H9 (cell line): ENCODE measurements around the gene MRPL48. TPM values are rescaled to one million over a fixed set of nuclear protein-coding genes. Genes with fewer than 3 reads are reported as not detected.

Source experiments
- DNase-seq: peaks from one replicate; pipeline ENCODE4 v3.0.0-alpha.2; 2017
- H2AFZ ChIP-seq: one replicate; pipeline ENCODE4 v1.6.1; 2013; ENCODE audit warnings: mild to moderate bottlenecking, low read length, control low read depth, moderate library complexity
- H2AK5ac ChIP-seq: 2 replicates; pipeline ENCODE4 v1.6.1; 2013; ENCODE audit warnings: low read length, control low read depth, mixed read lengths; ENCODE audit not compliant: insufficient read length
- H2BK120ac ChIP-seq: one replicate; pipeline ENCODE4 v1.6.1; 2013; ENCODE audit warnings: low read depth, mild to moderate bottlenecking, low read length, control low read depth, inconsistent platforms; ENCODE audit not compliant: poor library complexity, severe bottlenecking
- H2BK12ac ChIP-seq: 2 replicates; pipeline ENCODE4 v1.6.1; 2013; ENCODE audit warnings: low read length, control low read depth, mixed read lengths, low read depth; ENCODE audit not compliant: insufficient read length
- H2BK15ac ChIP-seq: 2 replicates; pipeline ENCODE4 v1.6.1; 2013; ENCODE audit warnings: low read depth, low read length, control low read depth
- H2BK20ac ChIP-seq: one replicate; pipeline ENCODE4 v1.6.1; 2013; ENCODE audit warnings: low read depth, mild to moderate bottlenecking, low read length, control low read depth, inconsistent platforms; ENCODE audit not compliant: poor library complexity, severe bottlenecking
- H2BK5ac ChIP-seq: 2 replicates; pipeline ENCODE4 v1.6.1; 2013; ENCODE audit warnings: low read length, control low read depth, mixed read lengths; ENCODE audit not compliant: insufficient read length
- H3K14ac ChIP-seq: 2 replicates; pipeline ENCODE4 v1.6.1; 2013; ENCODE audit warnings: low read length, control low read depth; ENCODE audit not compliant: insufficient read depth
- H3K18ac ChIP-seq: 2 replicates; pipeline ENCODE4 v1.6.1; 2013; ENCODE audit warnings: low read depth, mild to moderate bottlenecking, mixed read lengths, low read length, control low read depth; ENCODE audit not compliant: insufficient read length
- H3K23ac ChIP-seq: 2 replicates; pipeline ENCODE4 v1.6.1; 2013; ENCODE audit warnings: low read length, control low read depth, mixed read lengths, low read depth; ENCODE audit not compliant: insufficient read length
- H3K23me2 ChIP-seq: 2 replicates; pipeline ENCODE4 v1.6.1; 2013; ENCODE audit warnings: low read depth, mild to moderate bottlenecking, mixed read lengths, low read length, control low read depth; ENCODE audit not compliant: insufficient read length, poor library complexity, severe bottlenecking
- H3K27ac ChIP-seq: 2 replicates; pipeline ENCODE4 v1.5.1; 2013; ENCODE audit warnings: low read length, control low read depth, mixed read lengths, low read depth; ENCODE audit not compliant: insufficient read length
- H3K27me3 ChIP-seq: 2 replicates; pipeline ENCODE4 v1.6.1; 2013; ENCODE audit warnings: low read length, control low read depth, inconsistent platforms; ENCODE audit not compliant: insufficient read depth
- H3K4ac ChIP-seq: 2 replicates; pipeline ENCODE4 v1.6.1; 2013; ENCODE audit warnings: low read depth, mild to moderate bottlenecking, control low read depth, inconsistent platforms, low read length, moderate library complexity
- H3K4me1 ChIP-seq: 2 replicates; pipeline ENCODE4 v1.6.1; 2013; ENCODE audit warnings: low read length, control low read depth, inconsistent platforms; ENCODE audit not compliant: insufficient read depth
- H3K4me2 ChIP-seq: 2 replicates; pipeline ENCODE4 v1.6.1; 2013; ENCODE audit warnings: low read length, control low read depth, mixed read lengths; ENCODE audit not compliant: insufficient read length, insufficient read depth
- H3K56ac ChIP-seq: 2 replicates; pipeline ENCODE4 v1.6.1; 2013; ENCODE audit warnings: low read depth, mild to moderate bottlenecking, mixed read lengths, low read length, control low read depth; ENCODE audit not compliant: insufficient read length
- H3K79me1 ChIP-seq: 2 replicates; pipeline ENCODE4 v1.6.1; 2013; ENCODE audit warnings: low read depth, mild to moderate bottlenecking, moderate library complexity, low read length, control low read depth, inconsistent platforms; ENCODE audit not compliant: insufficient read depth, poor library complexity, severe bottlenecking
- H3K79me2 ChIP-seq: 2 replicates; pipeline ENCODE4 v1.6.1; 2013; ENCODE audit warnings: low read length, control low read depth, inconsistent platforms; ENCODE audit not compliant: insufficient read depth
- H3K9ac ChIP-seq: 2 replicates; pipeline ENCODE4 v1.6.1; 2013; ENCODE audit warnings: low read length, control low read depth, mixed read lengths; ENCODE audit not compliant: insufficient read length; ENCODE audit errors: extremely low read depth
- H3K9me3 ChIP-seq: one replicate; pipeline ENCODE4 v1.6.1; 2013; ENCODE audit warnings: low read depth, low read length, inconsistent platforms; ENCODE audit not compliant: control insufficient read depth
- H3T11ph ChIP-seq: one replicate; pipeline ENCODE4 v1.6.1; 2013; ENCODE audit warnings: mild to moderate bottlenecking, low read length, control low read depth, inconsistent platforms
- H4K20me1 ChIP-seq: one replicate; pipeline ENCODE4 v1.6.1; 2013; ENCODE audit not compliant: control insufficient read depth, insufficient read length, insufficient read depth
- H4K5ac ChIP-seq: 2 replicates; pipeline ENCODE4 v1.6.1; 2013; ENCODE audit warnings: low read depth, mild to moderate bottlenecking, mixed read lengths, low read length, control low read depth; ENCODE audit not compliant: insufficient read length
- H4K8ac ChIP-seq: replicated peaks from 2 replicates; pipeline ENCODE4 v1.6.1; 2013; ENCODE audit warnings: low read length, control low read depth, mixed read lengths, low read depth; ENCODE audit not compliant: insufficient read length
- H4K91ac ChIP-seq: 2 replicates; pipeline ENCODE4 v1.6.1; 2013; ENCODE audit warnings: low read depth, mild to moderate bottlenecking, moderate library complexity, mixed read lengths, low read length, control low read depth; ENCODE audit not compliant: insufficient read length
- H3K27ac Mint-ChIP-seq, 3 experiments: 2 replicates in 2 of 3; 3 replicates in 1 of 3; pipeline ENCODE4 v1.8.0; 2020 to 2021; ENCODE audit warnings: mixed read lengths in 3 of 3, mild to moderate bottlenecking in 1 of 3, moderate library complexity in 1 of 3
- H3K27me3 Mint-ChIP-seq: 2 replicates; pipeline ENCODE4 v1.8.0; 2021; ENCODE audit warnings: low read depth, mild to moderate bottlenecking, moderate library complexity, mixed read lengths
- H3K36me3 Mint-ChIP-seq, 3 experiments: 2 replicates in 2 of 3; 3 replicates in 1 of 3; pipeline ENCODE4 v1.8.0; 2020 to 2021; ENCODE audit warnings: low read depth in 3 of 3, mixed read lengths in 3 of 3; ENCODE audit not compliant: insufficient read depth in 1 of 3
- H3K4me1 Mint-ChIP-seq, 2 experiments: 2 replicates each; pipeline ENCODE4 v1.8.0; 2020; ENCODE audit warnings: mixed read lengths in 2 of 2
- H3K4me3 Mint-ChIP-seq, 2 experiments: 2 replicates in 1 of 2; 3 replicates in 1 of 2; pipeline ENCODE4 v1.8.0; 2020 to 2021; ENCODE audit warnings: mild to moderate bottlenecking in 2 of 2, mixed read lengths in 2 of 2, moderate library complexity in 1 of 2
- H3K9me3 Mint-ChIP-seq, 2 experiments: 2 replicates in 1 of 2; 3 replicates in 1 of 2; pipeline ENCODE4 v1.8.0; 2020; ENCODE audit warnings: mild to moderate bottlenecking in 2 of 2, mixed read lengths in 2 of 2, moderate library complexity in 1 of 2
- total RNA-seq: library from RNA; stranded (reverse); gene quantifications from 2 replicates; pipeline ENCODE4 v1.2.1, GENCODE V29; 2021
- TF ChIP-seq, protein P1 (sequence below): fragments of 200-600 bp; sonication (generic); conservative IDR thresholded peaks from 3 replicates; pipeline ENCODE4 v1.8.0; 2021; ENCODE audit warnings: antibody characterized with exemption, mild to moderate bottlenecking

The MRPL48 gene
- total RNA-seq, 1 experiment from 2014 or later: 36.4 TPM

DNA sequence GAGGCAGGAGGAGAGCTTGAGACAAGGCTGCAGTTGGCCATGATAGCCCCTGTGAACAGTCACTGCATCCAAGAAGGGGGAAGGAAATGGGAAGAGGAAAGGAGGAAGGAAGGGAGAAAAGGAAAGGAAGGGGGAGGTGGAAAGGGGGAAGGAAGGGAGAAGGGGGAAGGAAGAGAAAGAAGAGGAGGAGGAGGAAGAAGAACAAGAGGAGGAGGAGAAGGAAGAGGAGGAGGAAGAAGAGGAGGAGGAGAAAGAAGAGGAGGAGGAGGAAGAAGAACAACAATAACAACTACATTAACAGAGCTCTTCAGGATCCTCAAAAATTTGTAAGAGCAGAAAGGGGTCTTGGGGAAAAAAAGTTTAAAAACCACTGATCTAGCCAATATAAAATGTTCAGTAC lies 32.0 kb upstream of the MRPL48 start:
- no peaks in the 10 kb centered on the region; a peak in 1 of 5 replicates for H3K9me3 Mint-ChIP-seq
- Histone ChIP-seq H2BK120ac (no peak overlapping the region), H3K27me3 (no peaks in the 10 kb centered on the region), H3K9ac (no peak overlapping the region), H4K20me1 (no peaks in the 10 kb centered on the region), H2BK5ac (no peak overlapping the region), H2AK5ac (no peak overlapping the region), H2BK20ac (no peak overlapping the region), H4K91ac (no peak overlapping the region), H3K23ac (no peak overlapping the region), H3K4me2 (no peak overlapping the region), H3K18ac (no peak overlapping the region), H2BK15ac (no peak overlapping the region), H3T11ph (no peak overlapping the region), H3K14ac (no peak overlapping the region), H3K9me3 (no peaks in the 10 kb centered on the region), H3K4ac (no peak overlapping the region), H3K56ac (no peak overlapping the region), H3K23me2 (peaks cover 4% of the 10 kb centered on the region), H4K8ac (no peak overlapping the region), H3K79me2 (peaks cover 36% of the 10 kb centered on the region; the same call in 1 of the 2 replicates), H3K27ac (no peak overlapping the region), H3K4me1 (no peaks in the 10 kb centered on the region), H3K79me1 (peaks cover 9% of the 10 kb centered on the region), H2BK12ac (no peak overlapping the region), H2AFZ (no peak overlapping the region), H4K5ac (no peak overlapping the region)
- H3K36me3 Mint-ChIP-seq: peaks cover 0 to 13% (median 4%) of the 10 kb centered on the region in 3 experiments; a peak in 4 of 7 replicates
- no peaks in the 10 kb centered on the region for H3K27me3 Mint-ChIP-seq
- no peak for DNase-seq
- TF ChIP-seq, protein P1, sequence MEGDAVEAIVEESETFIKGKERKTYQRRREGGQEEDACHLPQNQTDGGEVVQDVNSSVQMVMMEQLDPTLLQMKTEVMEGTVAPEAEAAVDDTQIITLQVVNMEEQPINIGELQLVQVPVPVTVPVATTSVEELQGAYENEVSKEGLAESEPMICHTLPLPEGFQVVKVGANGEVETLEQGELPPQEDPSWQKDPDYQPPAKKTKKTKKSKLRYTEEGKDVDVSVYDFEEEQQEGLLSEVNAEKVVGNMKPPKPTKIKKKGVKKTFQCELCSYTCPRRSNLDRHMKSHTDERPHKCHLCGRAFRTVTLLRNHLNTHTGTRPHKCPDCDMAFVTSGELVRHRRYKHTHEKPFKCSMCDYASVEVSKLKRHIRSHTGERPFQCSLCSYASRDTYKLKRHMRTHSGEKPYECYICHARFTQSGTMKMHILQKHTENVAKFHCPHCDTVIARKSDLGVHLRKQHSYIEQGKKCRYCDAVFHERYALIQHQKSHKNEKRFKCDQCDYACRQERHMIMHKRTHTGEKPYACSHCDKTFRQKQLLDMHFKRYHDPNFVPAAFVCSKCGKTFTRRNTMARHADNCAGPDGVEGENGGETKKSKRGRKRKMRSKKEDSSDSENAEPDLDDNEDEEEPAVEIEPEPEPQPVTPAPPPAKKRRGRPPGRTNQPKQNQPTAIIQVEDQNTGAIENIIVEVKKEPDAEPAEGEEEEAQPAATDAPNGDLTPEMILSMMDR: no peak
- peaks cover 24 to 30% of the 10 kb centered on the region in 2 experiments for H3K4me1 Mint-ChIP-seq
- H3K27ac Mint-ChIP-seq: peak overlapping the region in 1 of 3 experiments; percentile 55; a peak in 1 of 7 replicates
- H3K4me3 Mint-ChIP-seq: no peak overlapping the region
